K562 (cell line): ENCODE measurements around the gene SMIM12. TPM values are rescaled to one million over a fixed set of nuclear protein-coding genes. Genes with fewer than 3 reads are reported as not detected.
A peak's percentile ranks its signal among the peaks of the same experiment; 100 is the strongest.

Experiments used
- CCAR2 ChIP-seq: fragments of 200-400 bp; formaldehyde crosslinking; IDR thresholded peaks from 2 replicates; pipeline ENCODE4 v1.6.1; 2017; ENCODE audit warnings: mild to moderate bottlenecking, low read depth, low read length
- CREB3 ChIP-seq: fragments of 450-650 bp; conservative IDR thresholded peaks from 2 replicates; pipeline ENCODE4 v1.6.1; 2016; ENCODE audit warnings: missing genetic modification characterization, low read depth, mild to moderate bottlenecking, missing compliant biosample characterization, moderate library complexity
- CTCFL ChIP-seq: IDR thresholded peaks from 2 replicates; pipeline ENCODE4 v1.6.1; 2011; ENCODE audit warnings: borderline replicate concordance, low read depth, mild to moderate bottlenecking, moderate library complexity, low read length; ENCODE audit not compliant: insufficient read depth, poor library complexity, severe bottlenecking
- EHMT2 ChIP-seq: fragments of 450-650 bp; IDR thresholded peaks from 2 replicates; pipeline ENCODE4 v1.6.1; 2018; ENCODE audit warnings: antibody characterized with exemption
- FOS ChIP-seq: IDR thresholded peaks from 3 replicates; pipeline ENCODE4 v1.6.1; 2011; ENCODE audit not compliant: insufficient read length; ENCODE audit errors: extremely low read depth
- GATAD2B ChIP-seq: fragments of 450-650 bp; IDR thresholded peaks from 2 replicates; pipeline ENCODE4 v1.6.1; 2017; ENCODE audit warnings: mild to moderate bottlenecking, borderline replicate concordance
- GTF2A2 ChIP-seq: IDR thresholded peaks from 2 replicates; pipeline ENCODE4 v1.6.1; 2016; ENCODE audit warnings: mild to moderate bottlenecking, missing genetic modification characterization, missing compliant biosample characterization
- HNRNPH1 ChIP-seq: fragments of 200-400 bp; formaldehyde crosslinking; optimal IDR thresholded peaks from 2 replicates; pipeline ENCODE3; 2017; ENCODE audit warnings: low read depth, mild to moderate bottlenecking, low read length, moderate library complexity
- KAT8 ChIP-seq: fragments of 450-650 bp; IDR thresholded peaks from 2 replicates; pipeline ENCODE4 v1.6.1; 2016; ENCODE audit warnings: low read depth, mild to moderate bottlenecking
- MTA2 ChIP-seq: fragments of 450-650 bp; IDR thresholded peaks from 2 replicates; pipeline ENCODE4 v1.6.1; 2016; ENCODE audit warnings: low read depth
- NCOA1 ChIP-seq: fragments of 450-650 bp; IDR thresholded peaks from 2 replicates; pipeline ENCODE4 v1.6.1; 2016; ENCODE audit warnings: low read depth
- NRF1 ChIP-seq, 2 experiments: fragments of 450-650 bp; IDR thresholded peaks in 1 of 2; conservative IDR thresholded peaks in 1 of 2; 2 replicates each; pipeline ENCODE4 v1.6.1; 2014; ENCODE audit warnings: mild to moderate bottlenecking in 2 of 2
- SMAD2 ChIP-seq: fragments of 150-350 bp; IDR thresholded peaks from 2 replicates; pipeline ENCODE4 v1.6.1; 2014; ENCODE audit warnings: low read depth, mild to moderate bottlenecking, low read length
- TCFL5 ChIP-seq: fragments of 250-450 bp; sonication (Bioruptor Pico); conservative IDR thresholded peaks from 2 replicates; pipeline ENCODE4 v1.6.1; 2021; ENCODE audit warnings: mild to moderate bottlenecking, moderate library complexity, matching md5 sums
- THRB ChIP-seq: fragments of 450-650 bp; formaldehyde crosslinking; conservative IDR thresholded peaks from 2 replicates; pipeline ENCODE4 v1.4.0; 2022; ENCODE audit warnings: mild to moderate bottlenecking, missing genetic modification characterization
- TRIM28 ChIP-seq: fragments of 450-650 bp; IDR thresholded peaks from 2 replicates; pipeline ENCODE4 v1.6.1; 2017
- ZNF274 ChIP-seq: IDR thresholded peaks from 2 replicates; pipeline ENCODE4 v1.6.1; 2011; ENCODE audit warnings: low read depth, mild to moderate bottlenecking, low read length, moderate library complexity, borderline replicate concordance
- polyA plus RNA-seq, 8 experiments: library from polyadenylated mRNA; depleted of rRNA in 4 of 8; stranded (reverse) in 5 of 8; unstranded in 3 of 8; fragments of >200 nt; fragmentation: Nextera tagmentation in 2 of 8; fragmentation: Illumina TruSeq in 1 of 8; extraction: Ambion mirVana in 2 of 8; extraction: Trizol in 1 of 8; gene quantifications; 2 replicates each; pipeline versions ENCODE4 v1.2.1 to v1.2.3, GENCODE V29; 2011 to 2014; ENCODE audit warnings: inconsistent platforms in 1 of 8, missing spikeins in 1 of 8
- total RNA-seq, 7 experiments: library from RNA; depleted of rRNA in 6 of 7; stranded (reverse); fragments of >200 nt in 6 of 7; fragmentation: Illumina TruSeq in 2 of 7; extraction: Trizol in 2 of 7; gene quantifications; 2 replicates each; pipeline versions ENCODE4 v1.2.1 to v1.2.3, GENCODE V29; 2011 to 2021; ENCODE audit warnings: low replicate concordance in 1 of 7
- TF ChIP-seq, protein P1 (sequence below): fragments of 250-450 bp; sonication (Bioruptor Pico); IDR thresholded peaks from 2 replicates; pipeline ENCODE4 v1.5.0; 2021; ENCODE audit warnings: mild to moderate bottlenecking, borderline replicate concordance
- TF ChIP-seq, protein P2 (sequence below): fragments of 200-800 bp; sonication (Bioruptor generic); IDR thresholded peaks from 2 replicates; pipeline ENCODE4 v1.6.1; 2017; ENCODE audit warnings: missing genetic modification characterization, missing compliant biosample characterization

SMIM12 gene
- total and polyA plus RNA-seq, 9 of the 15 experiments (the other 6 are each of a cell fraction or from before 2014, with no cell fraction given): 51.7 to 112 (median 63.9) TPM

GRCh38 chr1:34859446-34860200 is at the start of gene SMIM12 (continued):
- TF ChIP-seq THRB (CRISPR knock-in tag): no peak
- TF ChIP-seq, protein P1, sequence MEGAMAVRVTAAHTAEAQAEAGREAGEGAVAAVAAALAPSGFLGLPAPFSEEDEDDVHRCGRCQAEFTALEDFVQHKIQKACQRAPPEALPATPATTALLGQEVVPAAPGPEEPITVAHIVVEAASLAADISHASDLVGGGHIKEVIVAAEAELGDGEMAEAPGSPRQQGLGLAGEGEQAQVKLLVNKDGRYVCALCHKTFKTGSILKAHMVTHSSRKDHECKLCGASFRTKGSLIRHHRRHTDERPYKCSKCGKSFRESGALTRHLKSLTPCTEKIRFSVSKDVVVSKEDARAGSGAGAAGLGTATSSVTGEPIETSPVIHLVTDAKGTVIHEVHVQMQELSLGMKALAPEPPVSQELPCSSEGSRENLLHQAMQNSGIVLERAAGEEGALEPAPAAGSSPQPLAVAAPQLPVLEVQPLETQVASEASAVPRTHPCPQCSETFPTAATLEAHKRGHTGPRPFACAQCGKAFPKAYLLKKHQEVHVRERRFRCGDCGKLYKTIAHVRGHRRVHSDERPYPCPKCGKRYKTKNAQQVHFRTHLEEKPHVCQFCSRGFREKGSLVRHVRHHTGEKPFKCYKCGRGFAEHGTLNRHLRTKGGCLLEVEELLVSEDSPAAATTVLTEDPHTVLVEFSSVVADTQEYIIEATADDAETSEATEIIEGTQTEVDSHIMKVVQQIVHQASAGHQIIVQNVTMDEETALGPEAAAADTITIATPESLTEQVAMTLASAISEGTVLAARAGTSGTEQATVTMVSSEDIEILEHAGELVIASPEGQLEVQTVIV: no peak
- peak; percentile 86; the same call in 1 of the 2 replicates for TF ChIP-seq GATAD2B
- TF ChIP-seq, protein P2, sequence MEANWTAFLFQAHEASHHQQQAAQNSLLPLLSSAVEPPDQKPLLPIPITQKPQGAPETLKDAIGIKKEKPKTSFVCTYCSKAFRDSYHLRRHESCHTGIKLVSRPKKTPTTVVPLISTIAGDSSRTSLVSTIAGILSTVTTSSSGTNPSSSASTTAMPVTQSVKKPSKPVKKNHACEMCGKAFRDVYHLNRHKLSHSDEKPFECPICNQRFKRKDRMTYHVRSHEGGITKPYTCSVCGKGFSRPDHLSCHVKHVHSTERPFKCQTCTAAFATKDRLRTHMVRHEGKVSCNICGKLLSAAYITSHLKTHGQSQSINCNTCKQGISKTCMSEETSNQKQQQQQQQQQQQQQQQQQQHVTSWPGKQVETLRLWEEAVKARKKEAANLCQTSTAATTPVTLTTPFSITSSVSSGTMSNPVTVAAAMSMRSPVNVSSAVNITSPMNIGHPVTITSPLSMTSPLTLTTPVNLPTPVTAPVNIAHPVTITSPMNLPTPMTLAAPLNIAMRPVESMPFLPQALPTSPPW (CRISPR knock-in tag): peak; percentile 71; the same call in 1 of the 2 replicates
- TF ChIP-seq SMAD2: no peak
- TF ChIP-seq CCAR2: no peak
- TF ChIP-seq CREB3 (tag): 0 out of 2 replicates have a peak, but pooled peaks have one; percentile 69
- no peak for TF ChIP-seq HNRNPH1
- TF ChIP-seq KAT8: no peak
- peak; percentile 64 to 72; a peak in 3 of 4 replicates for TF ChIP-seq NRF1 (conservative IDR thresholded peaks at IDR 0.05 in 1 of 2, IDR thresholded peaks at IDR 0.05 in 1 of 2)
- TF ChIP-seq TRIM28: no peak
- TF ChIP-seq ZNF274: no peak
- peak; percentile 46; the same call in 1 of the 2 replicates for TF ChIP-seq MTA2
- no peak for TF ChIP-seq TCFL5 (CRISPR knock-in tag)
- TF ChIP-seq GTF2A2 (tag): no peak
- peak; percentile 90 for TF ChIP-seq EHMT2
- TF ChIP-seq FOS: peak; percentile 34
- peak; percentile 19; the same call in 1 of the 2 replicates for TF ChIP-seq NCOA1
- TF ChIP-seq CTCFL: peak; percentile 98
